Fibroblast of lung (primary cell): Measurements from ENCODE around the gene SBF2. TPM values are rescaled to one million over a fixed set of nuclear protein-coding genes. Genes with fewer than 3 reads are reported as not detected.

Source experiments
- DNase-seq, 2 donors: peaks; one replicate each; pipeline versions ENCODE4 v3.0.0 to v3.0.0-alpha.2; 2010; ENCODE audit warnings: low read depth in 2 of 2
- H2AFZ ChIP-seq: 2 replicates; pipeline ENCODE4 v1.5.1; 2012; ENCODE audit warnings: low read length, control low read depth, inconsistent platforms
- H3K27ac ChIP-seq: 2 replicates; pipeline ENCODE4 v1.5.1; 2011; ENCODE audit warnings: low read length, control low read depth; ENCODE audit not compliant: insufficient read depth
- H3K27me3 ChIP-seq: 2 replicates; pipeline ENCODE4 v1.5.1; 2011; ENCODE audit warnings: mild to moderate bottlenecking, low read length; ENCODE audit not compliant: control insufficient read depth, insufficient read depth
- H3K36me3 ChIP-seq: 2 replicates; pipeline ENCODE4 v1.5.1; 2011; ENCODE audit warnings: low read length; ENCODE audit not compliant: control insufficient read depth, insufficient read depth
- H3K4me1 ChIP-seq: 2 replicates; pipeline ENCODE4 v1.5.1; 2011; ENCODE audit warnings: low read length; ENCODE audit not compliant: control insufficient read depth, insufficient read depth; ENCODE audit errors: extremely low read depth
- H3K4me2 ChIP-seq: 2 replicates; pipeline ENCODE4 v1.5.1; 2011; ENCODE audit warnings: low read length, control low read depth; ENCODE audit not compliant: insufficient read depth; ENCODE audit errors: extremely low read depth
- H3K4me3 ChIP-seq, 4 experiments: fragments of 200-600 bp in 1 of 4; sonication (generic) in 1 of 4; replicated peaks in 1 of 4; 2 replicates each; pipeline ENCODE4 v1.5.1; 2011 to 2016; ENCODE audit warnings: low read length in 4 of 4, low read depth in 3 of 4, mild to moderate bottlenecking in 3 of 4, control low read depth in 2 of 4, inconsistent platforms in 1 of 4, mixed read lengths in 1 of 4; ENCODE audit not compliant: insufficient read depth in 1 of 4; ENCODE audit errors: control extremely low read depth in 1 of 4
- H3K79me2 ChIP-seq: 2 replicates; pipeline ENCODE4 v1.5.1; 2012; ENCODE audit warnings: mild to moderate bottlenecking, low read length, inconsistent platforms; ENCODE audit not compliant: control insufficient read depth, insufficient read depth
- H3K9ac ChIP-seq: 2 replicates; pipeline ENCODE4 v1.5.1; 2011; ENCODE audit warnings: mild to moderate bottlenecking, low read length, control low read depth; ENCODE audit not compliant: insufficient read depth
- H3K9me3 ChIP-seq: 2 replicates; pipeline ENCODE4 v1.5.1; 2012; ENCODE audit warnings: low read depth, low read length; ENCODE audit not compliant: control insufficient read depth, insufficient read depth
- H4K20me1 ChIP-seq: 2 replicates; pipeline ENCODE4 v1.5.1; 2011; ENCODE audit warnings: low read length; ENCODE audit not compliant: control insufficient read depth, insufficient read depth; ENCODE audit errors: extremely low read depth
- EZH2 ChIP-seq: IDR thresholded peaks from 2 replicates; pipeline ENCODE4 v1.5.1; 2012; ENCODE audit warnings: low read length, control low read depth, mild to moderate bottlenecking; ENCODE audit errors: missing control alignments
- polyA plus RNA-seq, 2 donors: library from polyadenylated mRNA; depleted of rRNA in 1 of 2; stranded (reverse) in 1 of 2; unstranded in 1 of 2; fragments of >200 nt; gene quantifications; 2 replicates each; pipeline ENCODE4 v1.2.1, GENCODE V29; 2011 to 2012; ENCODE audit warnings: missing spikeins in 1 of 2
- total RNA-seq: library from RNA; depleted of rRNA; stranded (reverse); fragments of >200 nt; gene quantifications from 2 replicates; pipeline ENCODE4 v1.2.1, GENCODE V29; 2014
- TF ChIP-seq, protein P1 (sequence below), 2 donors: IDR thresholded peaks in 1 of 2; conservative IDR thresholded peaks in 1 of 2; 1 replicate in 1 of 2; 2 replicates in 1 of 2; pipeline ENCODE4 v1.5.1; 2011 to 2012; ENCODE audit warnings: low read length in 2 of 2, control low read depth in 1 of 2, inconsistent platforms in 1 of 2, low read depth in 1 of 2, mild to moderate bottlenecking in 1 of 2

Gene SBF2
- total and polyA plus RNA-seq, 2 donors (not counting 1 experiment from before 2014, with no cell fraction given) = 69.4 to 95.9 TPM

DNA sequence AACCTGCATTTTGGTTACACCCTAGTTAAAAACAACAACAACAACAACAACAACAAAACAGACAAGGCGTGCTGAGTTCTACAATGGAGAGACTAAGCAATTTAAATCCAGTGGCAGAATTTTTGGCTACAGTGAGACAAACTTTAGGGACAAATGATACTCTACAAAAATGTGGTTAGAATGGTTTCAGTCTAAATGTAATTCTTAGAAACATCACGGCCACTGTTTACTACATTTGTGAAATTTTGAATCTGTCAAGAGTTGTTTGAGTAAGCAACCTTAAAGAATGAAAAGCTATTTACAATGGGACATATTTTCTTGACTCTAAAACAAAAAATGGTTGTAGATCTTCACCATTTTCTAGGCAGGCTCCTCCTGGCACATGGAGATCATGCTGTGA is 370.7 kb downstream of the SBF2 start:
- H3K4me3 ChIP-seq = no peak overlapping the region
- no peak overlapping the region for H3K4me2 ChIP-seq
- no peaks in the 10 kb centered on the region for H3K79me2 ChIP-seq
- no peak overlapping the region for H3K27ac ChIP-seq
- H4K20me1 ChIP-seq = no peaks in the 10 kb centered on the region
- DNase-seq = no peak
- no peak overlapping the region for H2AFZ ChIP-seq
- H3K9me3 ChIP-seq = no peaks in the 10 kb centered on the region
- TF ChIP-seq, protein P1, sequence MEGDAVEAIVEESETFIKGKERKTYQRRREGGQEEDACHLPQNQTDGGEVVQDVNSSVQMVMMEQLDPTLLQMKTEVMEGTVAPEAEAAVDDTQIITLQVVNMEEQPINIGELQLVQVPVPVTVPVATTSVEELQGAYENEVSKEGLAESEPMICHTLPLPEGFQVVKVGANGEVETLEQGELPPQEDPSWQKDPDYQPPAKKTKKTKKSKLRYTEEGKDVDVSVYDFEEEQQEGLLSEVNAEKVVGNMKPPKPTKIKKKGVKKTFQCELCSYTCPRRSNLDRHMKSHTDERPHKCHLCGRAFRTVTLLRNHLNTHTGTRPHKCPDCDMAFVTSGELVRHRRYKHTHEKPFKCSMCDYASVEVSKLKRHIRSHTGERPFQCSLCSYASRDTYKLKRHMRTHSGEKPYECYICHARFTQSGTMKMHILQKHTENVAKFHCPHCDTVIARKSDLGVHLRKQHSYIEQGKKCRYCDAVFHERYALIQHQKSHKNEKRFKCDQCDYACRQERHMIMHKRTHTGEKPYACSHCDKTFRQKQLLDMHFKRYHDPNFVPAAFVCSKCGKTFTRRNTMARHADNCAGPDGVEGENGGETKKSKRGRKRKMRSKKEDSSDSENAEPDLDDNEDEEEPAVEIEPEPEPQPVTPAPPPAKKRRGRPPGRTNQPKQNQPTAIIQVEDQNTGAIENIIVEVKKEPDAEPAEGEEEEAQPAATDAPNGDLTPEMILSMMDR (conservative IDR thresholded peaks at IDR 0.05 in 1 of 2, IDR thresholded peaks at IDR 0.05 in 1 of 2; ENCODE audit: low read depth in 1 of 2, low read length in 2 of 2) = no peak
- TF ChIP-seq EZH2 = no peak
- H3K9ac ChIP-seq = no peak overlapping the region
- H3K27me3 ChIP-seq = no peaks in the 10 kb centered on the region
- H3K4me1 ChIP-seq = peaks cover 2% of the 10 kb centered on the region
- no peaks in the 10 kb centered on the region for H3K36me3 ChIP-seq

DNA sequence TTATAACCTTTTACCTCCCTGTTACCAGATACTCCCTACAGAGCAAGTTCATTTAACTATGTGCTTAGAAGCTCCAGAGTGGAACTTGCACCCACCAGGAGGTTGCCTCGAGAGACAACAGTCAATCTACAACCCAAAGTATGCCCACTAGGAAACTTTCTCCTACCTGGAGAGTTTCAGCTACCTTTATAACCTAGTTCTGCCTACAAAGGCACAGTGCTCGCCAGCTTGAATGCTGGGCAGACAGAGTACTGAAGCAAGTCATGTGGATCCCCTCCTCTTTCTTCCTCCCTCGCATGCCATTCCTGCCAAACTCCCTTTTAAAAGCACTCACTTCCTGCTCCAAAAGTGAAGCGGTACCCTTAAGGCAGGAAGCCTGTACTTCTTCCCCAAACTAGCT is 371.2 kb downstream of the SBF2 start:
- Histone ChIP-seq H3K4me2 (no peak overlapping the region), H3K9me3 (no peaks in the 10 kb centered on the region), H4K20me1 (no peaks in the 10 kb centered on the region), H3K9ac (no peak overlapping the region), H3K4me1 (peaks cover 2% of the 10 kb centered on the region), H3K4me3 (no peak overlapping the region), H2AFZ (no peak overlapping the region), H3K27ac (no peak overlapping the region), H3K36me3 (no peaks in the 10 kb centered on the region), H3K79me2 (no peaks in the 10 kb centered on the region), H3K27me3 (no peaks in the 10 kb centered on the region)
- peak in 1 of 2 donors; percentile 25 for DNase-seq
- TF ChIP-seq, protein P1 (conservative IDR thresholded peaks at IDR 0.05 in 1 of 2, IDR thresholded peaks at IDR 0.05 in 1 of 2; ENCODE audit: low read depth in 1 of 2, low read length in 2 of 2) = no peak
- TF ChIP-seq EZH2 = no peak

- no peak for DNase-seq
- Histone ChIP-seq H3K4me2 (no peak overlapping the region), H3K9me3 (no peaks in the 10 kb centered on the region), H3K4me3 (no peak overlapping the region), H3K36me3 (no peaks in the 10 kb centered on the region), H3K79me2 (no peaks in the 10 kb centered on the region), H3K4me1 (no peaks in the 10 kb centered on the region), H3K27me3 (no peaks in the 10 kb centered on the region), H3K27ac (no peak overlapping the region), H2AFZ (no peak overlapping the region), H4K20me1 (no peaks in the 10 kb centered on the region), H3K9ac (no peak overlapping the region)
- TF ChIP-seq, protein P1 (conservative IDR thresholded peaks at IDR 0.05 in 1 of 2, IDR thresholded peaks at IDR 0.05 in 1 of 2; ENCODE audit: low read depth in 1 of 2, low read length in 2 of 2) = no peak
- no peak for TF ChIP-seq EZH2
Observed at GRCh38 chr11:9916480-9916879, 377.5 kb downstream of the SBF2 start.
